ENCODE measurements around the gene MYO5A. TPM values are rescaled to one million over a fixed set of nuclear protein-coding genes. Genes with fewer than 3 reads are reported as not detected.
"Not testable (repeated sequence)": the region's sequence is repeated elsewhere in the genome, so short reads cannot be mapped to it uniquely, and the experiment has no call there.

MYO5A gene
- polyA plus RNA-seq, 1 donor (not counting 4 experiments of a cell fraction or from before 2014, with no cell fraction given): 53.8 TPM

DNA sequence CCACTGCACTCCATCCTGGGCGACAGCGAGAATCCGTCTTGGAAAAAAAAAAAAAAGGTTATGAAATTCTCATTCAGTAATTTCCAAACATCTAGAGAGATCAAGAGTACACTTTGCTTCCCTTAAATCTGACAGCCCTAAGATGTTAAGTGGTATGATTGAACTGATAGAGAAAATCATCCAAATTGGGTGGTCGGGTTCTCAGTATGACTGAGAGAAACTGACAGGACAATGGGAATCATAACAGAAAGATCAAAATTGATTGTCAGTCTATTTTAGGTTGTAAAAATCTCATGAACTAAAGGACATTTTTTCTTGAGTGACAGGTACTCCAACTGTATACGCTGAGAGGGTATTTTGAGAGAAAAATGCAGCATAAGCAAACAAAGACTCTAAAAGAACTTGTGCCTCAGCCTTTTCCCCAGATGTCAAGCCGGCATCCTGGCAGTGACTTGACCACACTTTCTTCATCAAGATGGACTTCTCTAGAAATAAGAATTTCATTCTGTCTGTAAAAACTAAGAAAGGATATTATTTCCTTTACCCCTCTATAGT lies 65.8 kb downstream of the MYO5A start:
- FAIRE-seq (no peak), DNase-seq (ENCODE audit: low read depth, low spot score) (no peak)
- no peaks in the 10 kb centered on the region for H3K9me3 ChIP-seq (ENCODE audit: control insufficient read depth, low read depth, low read length)
- no peak overlapping the region for H3K9ac ChIP-seq (ENCODE audit: control insufficient read depth, extremely low read depth, insufficient read depth, low read length)
- peaks cover 21% of the 10 kb centered on the region for H3K4me1 ChIP-seq (ENCODE audit: control insufficient read depth, extremely low read depth, insufficient read depth, low read length)
- dilution Hi-C loops (cut with MboI; ENCODE audit: extremely low pct_ligation_motif_present, low sequenced_read_pairs): no loop called here
- peaks cover 43% of the 10 kb centered on the region for H3K79me2 ChIP-seq (ENCODE audit: control insufficient read depth, insufficient read depth, low read length)
- no peaks in the 10 kb centered on the region for H3K27me3 ChIP-seq (ENCODE audit: control insufficient read depth, extremely low read depth, insufficient read depth, low read length)
- H3K27ac ChIP-seq (ENCODE audit: control insufficient read depth, insufficient read depth, low read length): no peak overlapping the region
- no peak for TF ChIP-seq EZH2 (IDR thresholded peaks at IDR 0.05; ENCODE audit: low read length)
- TF ChIP-seq, protein P1, sequence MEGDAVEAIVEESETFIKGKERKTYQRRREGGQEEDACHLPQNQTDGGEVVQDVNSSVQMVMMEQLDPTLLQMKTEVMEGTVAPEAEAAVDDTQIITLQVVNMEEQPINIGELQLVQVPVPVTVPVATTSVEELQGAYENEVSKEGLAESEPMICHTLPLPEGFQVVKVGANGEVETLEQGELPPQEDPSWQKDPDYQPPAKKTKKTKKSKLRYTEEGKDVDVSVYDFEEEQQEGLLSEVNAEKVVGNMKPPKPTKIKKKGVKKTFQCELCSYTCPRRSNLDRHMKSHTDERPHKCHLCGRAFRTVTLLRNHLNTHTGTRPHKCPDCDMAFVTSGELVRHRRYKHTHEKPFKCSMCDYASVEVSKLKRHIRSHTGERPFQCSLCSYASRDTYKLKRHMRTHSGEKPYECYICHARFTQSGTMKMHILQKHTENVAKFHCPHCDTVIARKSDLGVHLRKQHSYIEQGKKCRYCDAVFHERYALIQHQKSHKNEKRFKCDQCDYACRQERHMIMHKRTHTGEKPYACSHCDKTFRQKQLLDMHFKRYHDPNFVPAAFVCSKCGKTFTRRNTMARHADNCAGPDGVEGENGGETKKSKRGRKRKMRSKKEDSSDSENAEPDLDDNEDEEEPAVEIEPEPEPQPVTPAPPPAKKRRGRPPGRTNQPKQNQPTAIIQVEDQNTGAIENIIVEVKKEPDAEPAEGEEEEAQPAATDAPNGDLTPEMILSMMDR (optimal IDR thresholded peaks at IDR 0.05 in 1 of 3, IDR thresholded peaks at IDR 0.05 in 1 of 3, conservative IDR thresholded peaks at IDR 0.05 in 1 of 3; ENCODE audit: extremely low read depth in 1 of 3, insufficient read depth in 2 of 3, low read length in 3 of 3): no peak
- peaks cover 4% of the 10 kb centered on the region for H4K20me1 ChIP-seq (ENCODE audit: control insufficient read depth, extremely low read depth, insufficient read depth, low read length)
- H3K4me3 ChIP-seq (ENCODE audit: control insufficient read depth in 2 of 3, extremely low read depth in 1 of 3, insufficient read depth in 2 of 3, low read depth in 1 of 3, low read length in 3 of 3): no peak overlapping the region
- H2AFZ ChIP-seq (ENCODE audit: control insufficient read depth, low read length): no peak overlapping the region
- no peaks in the 10 kb centered on the region for H3K36me3 ChIP-seq (ENCODE audit: control insufficient read depth in 2 of 2, extremely low read depth in 1 of 2, insufficient read depth in 2 of 2, low read length in 2 of 2)
- no peaks in the 10 kb centered on the region for H3K9me1 ChIP-seq (ENCODE audit: control insufficient read depth, extremely low read depth, insufficient read depth, low read length)
- H3K4me2 ChIP-seq (ENCODE audit: control insufficient read depth, extremely low read depth, insufficient read depth, low read depth, low read length): no peak overlapping the region

DNA sequence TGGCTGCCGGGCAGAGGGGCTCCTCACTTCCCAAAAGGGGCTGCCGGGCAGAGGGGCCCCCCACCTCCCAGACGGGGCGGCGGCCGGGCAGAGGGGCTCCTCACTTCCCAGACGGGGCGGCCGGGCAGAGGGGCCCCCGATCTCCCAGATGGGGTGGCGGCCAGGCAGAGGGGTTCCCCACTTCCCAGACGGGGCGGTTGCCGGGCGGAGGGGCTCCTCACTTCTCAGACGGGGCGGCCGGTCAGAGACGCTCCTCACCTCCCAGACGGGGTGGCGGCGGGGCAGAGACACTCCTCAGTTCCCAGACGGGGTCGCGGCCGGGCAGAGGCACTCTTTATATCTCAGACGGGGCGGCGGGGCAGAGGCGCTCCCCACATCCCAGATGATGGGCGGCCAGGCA lies 69.0 kb downstream of the MYO5A start:
- H3K27me3 ChIP-seq (ENCODE audit: control insufficient read depth, extremely low read depth, insufficient read depth, low read length); H3K9ac ChIP-seq (ENCODE audit: control insufficient read depth, extremely low read depth, insufficient read depth, low read length); H2AFZ ChIP-seq (ENCODE audit: control insufficient read depth, low read length); H3K9me1 ChIP-seq (ENCODE audit: control insufficient read depth, extremely low read depth, insufficient read depth, low read length); FAIRE-seq; DNase-seq (ENCODE audit: low read depth, low spot score); H3K27ac ChIP-seq (ENCODE audit: control insufficient read depth, insufficient read depth, low read length); H3K4me2 ChIP-seq (ENCODE audit: control insufficient read depth, extremely low read depth, insufficient read depth, low read depth, low read length); H3K9me3 ChIP-seq (ENCODE audit: control insufficient read depth, low read depth, low read length); H3K36me3 ChIP-seq (ENCODE audit: control insufficient read depth in 2 of 2, extremely low read depth in 1 of 2, insufficient read depth in 2 of 2, low read length in 2 of 2); H3K4me3 ChIP-seq (ENCODE audit: control insufficient read depth in 2 of 3, extremely low read depth in 1 of 3, insufficient read depth in 2 of 3, low read depth in 1 of 3, low read length in 3 of 3); H4K20me1 ChIP-seq (ENCODE audit: control insufficient read depth, extremely low read depth, insufficient read depth, low read length); dilution Hi-C loops (cut with MboI; ENCODE audit: extremely low pct_ligation_motif_present, low sequenced_read_pairs): not testable (repeated sequence)
- peaks cover 51% of the 10 kb centered on the region for H3K79me2 ChIP-seq (ENCODE audit: control insufficient read depth, insufficient read depth, low read length)
- H3K4me1 ChIP-seq (ENCODE audit: control insufficient read depth, extremely low read depth, insufficient read depth, low read length): peaks cover 20% of the 10 kb centered on the region

DNA sequence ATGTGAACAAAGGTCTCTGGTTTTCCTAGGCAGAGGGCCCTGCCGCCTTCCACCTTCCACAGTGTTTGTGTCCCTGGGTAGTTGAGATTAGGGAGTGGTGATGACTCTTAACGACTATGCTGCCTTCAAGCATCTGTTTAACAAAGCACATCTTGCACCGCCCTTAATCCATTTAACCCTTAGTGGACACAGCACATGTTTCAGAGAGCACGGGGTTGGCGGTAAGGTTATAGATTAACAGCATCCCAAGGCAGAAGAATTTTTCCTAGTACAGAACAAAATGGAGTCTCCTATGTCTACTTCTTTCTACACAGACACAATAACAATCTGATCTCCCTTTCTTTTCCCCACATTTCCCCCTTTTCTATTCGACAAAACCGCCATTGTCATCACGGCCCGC lies 69.4 kb downstream of the MYO5A start:
- H3K27me3 ChIP-seq (ENCODE audit: control insufficient read depth, extremely low read depth, insufficient read depth, low read length); H3K4me2 ChIP-seq (ENCODE audit: control insufficient read depth, extremely low read depth, insufficient read depth, low read depth, low read length); H3K36me3 ChIP-seq (ENCODE audit: control insufficient read depth in 2 of 2, extremely low read depth in 1 of 2, insufficient read depth in 2 of 2, low read length in 2 of 2); H2AFZ ChIP-seq (ENCODE audit: control insufficient read depth, low read length); H3K9ac ChIP-seq (ENCODE audit: control insufficient read depth, extremely low read depth, insufficient read depth, low read length); H3K27ac ChIP-seq (ENCODE audit: control insufficient read depth, insufficient read depth, low read length); H3K9me3 ChIP-seq (ENCODE audit: control insufficient read depth, low read depth, low read length); dilution Hi-C loops (cut with MboI; ENCODE audit: extremely low pct_ligation_motif_present, low sequenced_read_pairs); H3K4me3 ChIP-seq (ENCODE audit: control insufficient read depth in 2 of 3, extremely low read depth in 1 of 3, insufficient read depth in 2 of 3, low read depth in 1 of 3, low read length in 3 of 3); DNase-seq (ENCODE audit: low read depth, low spot score); H3K9me1 ChIP-seq (ENCODE audit: control insufficient read depth, extremely low read depth, insufficient read depth, low read length); H4K20me1 ChIP-seq (ENCODE audit: control insufficient read depth, extremely low read depth, insufficient read depth, low read length); FAIRE-seq: not testable (repeated sequence)
- H3K79me2 ChIP-seq (ENCODE audit: control insufficient read depth, insufficient read depth, low read length): peaks cover 51% of the 10 kb centered on the region
- peaks cover 17% of the 10 kb centered on the region for H3K4me1 ChIP-seq (ENCODE audit: control insufficient read depth, extremely low read depth, insufficient read depth, low read length)
